CD4-positive, alpha-beta T cell treated with Interleukin-15 for 4 hours (primary cell): ENCODE data around the gene BIVM.

Experiments used
- DNase-seq: peaks from one replicate; pipeline ENCODE4 v3.0.0-alpha.2; 2020; ENCODE audit warnings: low spot score

Gene BIVM

DNA sequence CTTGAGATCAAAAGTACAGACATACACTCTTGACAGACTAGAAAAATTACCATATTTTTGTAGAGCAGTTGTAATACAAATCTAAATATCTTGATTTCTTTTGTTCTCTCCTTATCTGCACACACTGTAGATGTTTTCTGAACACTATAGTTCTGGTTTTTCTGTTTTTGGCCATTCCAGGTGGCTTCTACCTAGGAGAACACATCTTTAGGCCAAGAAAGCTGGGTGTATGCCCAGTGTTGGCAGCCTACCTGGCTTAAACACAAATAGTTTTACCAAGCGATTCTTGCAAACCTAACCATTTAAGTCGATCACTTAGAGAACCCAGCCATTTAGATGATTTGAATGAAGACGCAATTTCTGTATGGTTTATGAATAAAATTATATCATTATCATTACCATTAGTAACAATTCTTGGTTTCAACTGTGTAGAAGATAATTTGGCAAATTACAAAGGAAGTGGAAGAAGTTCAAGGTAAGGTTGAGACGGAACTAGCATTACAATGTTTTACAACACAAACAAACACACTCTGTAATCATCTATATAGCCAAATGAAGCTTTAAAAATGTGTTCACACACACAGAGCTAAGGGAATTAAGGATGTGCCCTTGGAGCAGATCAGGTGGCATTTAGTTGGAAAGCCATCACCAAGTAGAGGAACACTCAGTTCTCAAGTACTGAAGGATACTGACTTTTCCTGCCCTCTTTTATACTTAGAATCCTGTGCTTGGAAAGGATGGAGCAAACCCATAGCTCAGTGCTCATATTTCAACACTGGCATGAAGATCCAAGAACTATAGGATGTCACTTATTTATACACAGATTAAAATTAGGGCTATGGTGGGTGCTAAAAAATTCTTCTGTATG lies 83.1 kb downstream of the BIVM start:
- DNase-seq: no peak
